Diencephalon (tissue), 1 donor: ENCODE data around the gene EFHC1. TPM values are rescaled to one million over a fixed set of nuclear protein-coding genes. Genes with fewer than 3 reads are reported as not detected.

Experiments
- total RNA-seq: library from RNA; depleted of rRNA; stranded (reverse); fragments of >200 nt; gene quantifications from one replicate; pipeline ENCODE4 v1.2.3, GENCODE V29; 2014

Gene EFHC1
- 49.6 TPM for total RNA-seq

GRCh38 chr6:52419809-52420667, at the start of gene EFHC1:
TSS of gene EFHC1 (plus strand) at chr6:52420342. CDS start at chr6:52420411, 69 bp downstream.

Other genes starting within 250 kb of the EFHC1 start
- gene IL17A, start 234.0 kb upstream of the EFHC1 start, total RNA-seq: not detected
- not detected for gene IL17F, start 175.8 kb upstream of the EFHC1 start, total RNA-seq
- gene MCM3, start 135.6 kb upstream of the EFHC1 start, total RNA-seq: 20.3 TPM
- gene PAQR8, start 58.2 kb upstream of the EFHC1 start, total RNA-seq: 27.9 TPM
- gene TRAM2, start 156.7 kb downstream of the EFHC1 start, total RNA-seq: 2.8 TPM